ENCODE data around the gene BMF.

The BMF gene

DNA sequence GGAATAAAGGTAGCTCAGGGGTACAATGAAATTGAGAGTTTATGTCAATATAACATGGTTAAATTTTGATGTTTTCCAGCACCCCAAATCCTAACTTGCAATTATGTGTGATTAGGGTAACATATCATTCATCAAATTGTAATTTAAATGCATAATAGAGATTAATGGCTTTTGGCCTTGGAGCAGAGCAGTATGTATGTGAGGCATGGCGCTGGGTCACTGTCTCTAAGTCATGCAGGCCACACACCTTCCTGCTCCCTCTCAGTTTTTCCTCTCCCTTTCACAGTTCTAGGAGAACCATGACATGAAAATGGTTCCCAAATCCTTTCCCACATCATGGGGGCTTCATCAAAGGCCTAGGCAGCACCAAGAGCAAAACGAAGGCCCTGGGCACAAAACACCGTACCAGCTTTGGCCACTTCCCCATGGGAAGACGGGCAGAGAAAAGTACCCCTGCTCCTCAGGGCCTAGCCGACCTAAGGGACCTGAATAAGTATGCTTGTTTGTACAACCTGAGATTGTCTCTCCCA is 65.8 kb downstream of the BMF start:
- TF ChIP-seq SPI1 (IDR thresholded peaks at IDR 0.05; ENCODE audit: borderline replicate concordance, low read depth) = no peak
- TF ChIP-seq CTCF (IDR thresholded peaks at IDR 0.05; ENCODE audit: insufficient read depth, low read length) = no peak
- no peak for TF ChIP-seq POLR2AphosphoS5 (IDR thresholded peaks at IDR 0.05; ENCODE audit: low read depth)
- TF ChIP-seq, protein P1, sequence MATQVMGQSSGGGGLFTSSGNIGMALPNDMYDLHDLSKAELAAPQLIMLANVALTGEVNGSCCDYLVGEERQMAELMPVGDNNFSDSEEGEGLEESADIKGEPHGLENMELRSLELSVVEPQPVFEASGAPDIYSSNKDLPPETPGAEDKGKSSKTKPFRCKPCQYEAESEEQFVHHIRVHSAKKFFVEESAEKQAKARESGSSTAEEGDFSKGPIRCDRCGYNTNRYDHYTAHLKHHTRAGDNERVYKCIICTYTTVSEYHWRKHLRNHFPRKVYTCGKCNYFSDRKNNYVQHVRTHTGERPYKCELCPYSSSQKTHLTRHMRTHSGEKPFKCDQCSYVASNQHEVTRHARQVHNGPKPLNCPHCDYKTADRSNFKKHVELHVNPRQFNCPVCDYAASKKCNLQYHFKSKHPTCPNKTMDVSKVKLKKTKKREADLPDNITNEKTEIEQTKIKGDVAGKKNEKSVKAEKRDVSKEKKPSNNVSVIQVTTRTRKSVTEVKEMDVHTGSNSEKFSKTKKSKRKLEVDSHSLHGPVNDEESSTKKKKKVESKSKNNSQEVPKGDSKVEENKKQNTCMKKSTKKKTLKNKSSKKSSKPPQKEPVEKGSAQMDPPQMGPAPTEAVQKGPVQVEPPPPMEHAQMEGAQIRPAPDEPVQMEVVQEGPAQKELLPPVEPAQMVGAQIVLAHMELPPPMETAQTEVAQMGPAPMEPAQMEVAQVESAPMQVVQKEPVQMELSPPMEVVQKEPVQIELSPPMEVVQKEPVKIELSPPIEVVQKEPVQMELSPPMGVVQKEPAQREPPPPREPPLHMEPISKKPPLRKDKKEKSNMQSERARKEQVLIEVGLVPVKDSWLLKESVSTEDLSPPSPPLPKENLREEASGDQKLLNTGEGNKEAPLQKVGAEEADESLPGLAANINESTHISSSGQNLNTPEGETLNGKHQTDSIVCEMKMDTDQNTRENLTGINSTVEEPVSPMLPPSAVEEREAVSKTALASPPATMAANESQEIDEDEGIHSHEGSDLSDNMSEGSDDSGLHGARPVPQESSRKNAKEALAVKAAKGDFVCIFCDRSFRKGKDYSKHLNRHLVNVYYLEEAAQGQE (IDR thresholded peaks at IDR 0.05; ENCODE audit: insufficient replicate concordance, low read depth) = no peak
- H3K4me3 ChIP-seq (replicated peaks; ENCODE audit: insufficient read depth, low read length) = no peak overlapping the region

DNA sequence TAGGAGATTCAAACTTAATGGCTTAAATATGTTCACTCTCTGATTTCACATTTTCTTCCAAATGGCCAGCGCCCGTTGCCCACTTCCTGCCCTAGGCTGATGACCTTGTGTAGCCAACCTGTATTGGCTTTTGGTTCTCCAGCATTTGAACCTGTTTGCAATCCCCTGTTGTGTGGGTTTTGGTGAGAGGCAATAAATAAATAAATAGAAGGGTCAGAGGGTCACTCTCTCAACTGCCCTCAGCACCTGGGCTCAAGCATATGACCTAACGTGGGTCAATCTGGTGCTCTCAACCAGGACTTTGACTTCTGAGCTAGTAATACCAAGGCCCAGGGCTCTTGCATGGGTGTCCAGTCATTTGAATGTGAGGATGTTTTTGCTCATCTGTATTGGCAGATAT is 67.9 kb downstream of the BMF start:
- H3K4me3 ChIP-seq (replicated peaks; ENCODE audit: insufficient read depth, low read length) = no peak overlapping the region
- TF ChIP-seq, protein P1 (IDR thresholded peaks at IDR 0.05; ENCODE audit: insufficient replicate concordance, low read depth) = no peak
- no peak for TF ChIP-seq SPI1 (IDR thresholded peaks at IDR 0.05; ENCODE audit: borderline replicate concordance, low read depth)
- TF ChIP-seq GABPA (IDR thresholded peaks at IDR 0.05; ENCODE audit: low read depth) = no peak
- TF ChIP-seq CTCF (IDR thresholded peaks at IDR 0.05; ENCODE audit: insufficient read depth, low read length) = no peak
- no peak for TF ChIP-seq POLR2AphosphoS5 (IDR thresholded peaks at IDR 0.05; ENCODE audit: low read depth)
- H3K27me3 ChIP-seq (ENCODE audit: insufficient read depth, poor library complexity, severe bottlenecking) = no peaks in the 10 kb centered on the region
- H3K27ac ChIP-seq (replicated peaks) = no peak overlapping the region
- no peak for DNase-seq (ENCODE audit: low read depth in 1 of 2, low spot score in 1 of 2)

More for the DNA sequence above, 65.8 kb downstream of the BMF start:
- no peak for DNase-seq (ENCODE audit: low read depth in 1 of 2, low spot score in 1 of 2)
- H3K27me3 ChIP-seq (ENCODE audit: insufficient read depth, poor library complexity, severe bottlenecking) = no peaks in the 10 kb centered on the region
- no peak overlapping the region for H3K27ac ChIP-seq (replicated peaks)

DNA sequence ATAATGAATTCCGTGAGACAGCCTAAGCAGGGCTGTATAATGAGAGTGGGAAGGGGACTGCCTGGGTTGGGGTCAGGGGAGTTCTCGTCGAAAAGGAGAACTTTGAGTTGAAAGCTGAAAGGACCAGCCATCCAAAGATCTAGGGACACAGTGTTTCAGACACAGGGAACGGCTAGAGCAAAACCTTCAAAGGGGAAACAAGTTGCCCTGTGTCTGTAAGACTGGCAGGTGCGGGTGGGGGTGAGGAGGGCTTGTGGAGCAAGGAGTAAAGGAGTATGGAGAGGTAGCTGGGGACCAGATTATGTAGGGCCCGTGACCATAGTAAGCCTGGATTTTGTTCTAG is 68.4 kb downstream of the BMF start:
- H3K27me3 ChIP-seq (ENCODE audit: insufficient read depth, poor library complexity, severe bottlenecking) = no peaks in the 10 kb centered on the region
- H3K27ac ChIP-seq (replicated peaks) = peak overlapping the region; percentile 32
- peak overlapping the region; percentile 24 for H3K4me3 ChIP-seq (replicated peaks; ENCODE audit: insufficient read depth, low read length)
- DNase-seq (ENCODE audit: low read depth in 1 of 2, low spot score in 1 of 2) = no peak
- TF ChIP-seq POLR2AphosphoS5 (IDR thresholded peaks at IDR 0.05; ENCODE audit: low read depth) = no peak
- TF ChIP-seq, protein P1 (IDR thresholded peaks at IDR 0.05; ENCODE audit: insufficient replicate concordance, low read depth) = no peak
- TF ChIP-seq GABPA (IDR thresholded peaks at IDR 0.05; ENCODE audit: low read depth) = no peak
- TF ChIP-seq SPI1 (IDR thresholded peaks at IDR 0.05; ENCODE audit: borderline replicate concordance, low read depth) = no peak
- no peak for TF ChIP-seq CTCF (IDR thresholded peaks at IDR 0.05; ENCODE audit: insufficient read depth, low read length)
